MM.1S (cell line): ENCODE data around the gene BCHE.

ENCODE experiments used
- CTCF ChIP-seq: fragments of 300-600 bp; sonication (generic); IDR thresholded peaks from 2 replicates; pipeline ENCODE4 v1.5.1; 2016; ENCODE audit warnings: antibody characterized with exemption, low read length, mixed read lengths
- EZH2phosphoT487 ChIP-seq: fragments of 300-600 bp; sonication (generic); IDR thresholded peaks from 2 replicates; pipeline ENCODE4 v1.6.1; 2018; ENCODE audit warnings: antibody characterized with exemption, low read length

GRCh38 chr3:165835431-165835830, 1.8 kb downstream of the BCHE start:
- TF ChIP-seq CTCF = no peak
- TF ChIP-seq EZH2phosphoT487 = no peak
